AG04450 (cell line): ENCODE measurements around the gene ELP4. TPM values are rescaled to one million over a fixed set of nuclear protein-coding genes. Genes with fewer than 3 reads are reported as not detected.

Experiments
- CTCF ChIA-PET: fragments of 300-600, 350-600 bp; formaldehyde crosslinking; extraction: SDS; loops from one replicate; lab custom pipeline; 2022; ENCODE audit warnings: antibody characterized with exemption, inconsistent platforms; lab: Charles Lee
- POLR2A ChIA-PET: fragments of 350-600 bp; formaldehyde crosslinking; extraction: SDS; loops from one replicate; lab custom pipeline; 2021; ENCODE audit warnings: antibody characterized with exemption, inconsistent platforms; lab: Yijun Ruan, JAX
- DNase-seq: peaks from one replicate; pipeline ENCODE4 v3.0.0-alpha.2; 2011; ENCODE audit warnings: low read depth, low spot score
- H3K27ac ChIP-seq: one replicate; pipeline ENCODE4 v1.5.1; 2012; ENCODE audit warnings: low read depth, low read length, control low read depth
- H3K27me3 ChIP-seq: one replicate; pipeline ENCODE4 v1.6.0; 2012; ENCODE audit warnings: low read length; ENCODE audit not compliant: control insufficient read depth, insufficient read depth
- H3K4me3 ChIP-seq: 2 replicates; pipeline ENCODE4 v1.5.1; 2011; ENCODE audit warnings: mild to moderate bottlenecking, low read depth, low read length, control low read depth
- H3K9me3 ChIP-seq: 2 replicates; pipeline ENCODE4 v1.5.1; 2012; ENCODE audit warnings: low read length; ENCODE audit not compliant: control insufficient read depth, insufficient read depth
- CTCF ChIP-seq: IDR thresholded peaks from 2 replicates; pipeline ENCODE4 v1.5.1; 2011; ENCODE audit warnings: low read depth, low read length, control low read depth, inconsistent platforms
- polyA plus RNA-seq: library from polyadenylated mRNA; depleted of rRNA; stranded (reverse); fragments of >200 nt; gene quantifications from 2 replicates; pipeline ENCODE4 v1.2.3, GENCODE V29; 2011

Gene ELP4
- polyA plus RNA-seq, 1 experiment, result 15.5 TPM

DNA sequence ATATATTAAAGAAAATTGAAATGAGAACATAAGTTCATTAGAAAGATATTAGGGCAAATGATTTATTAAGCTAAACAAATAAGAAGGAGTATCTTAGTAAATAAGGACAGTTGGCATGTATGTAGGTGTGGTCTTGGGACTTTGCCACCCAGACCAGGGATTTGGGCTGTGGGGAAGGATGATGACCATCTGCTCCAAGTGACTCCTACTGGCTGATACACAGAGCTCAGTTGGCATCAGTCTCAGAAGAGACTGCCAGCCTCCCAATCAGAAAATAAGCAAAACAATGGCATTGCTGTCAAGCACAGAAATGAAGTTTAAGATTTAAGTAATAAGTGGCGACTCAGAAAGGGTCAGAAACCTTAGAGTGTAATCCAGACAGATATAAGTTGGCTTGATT, 252.1 kb downstream of the ELP4 start:
- no peak for DNase-seq
- Histone ChIP-seq H3K4me3 (no peak overlapping the region), H3K9me3 (no peaks in the 10 kb centered on the region), H3K27me3 (no peaks in the 10 kb centered on the region), H3K27ac (no peak overlapping the region)
- POLR2A ChIA-PET, result no interaction called here
- TF ChIP-seq CTCF, result no peak
- CTCF ChIA-PET, result no interaction called here

DNA sequence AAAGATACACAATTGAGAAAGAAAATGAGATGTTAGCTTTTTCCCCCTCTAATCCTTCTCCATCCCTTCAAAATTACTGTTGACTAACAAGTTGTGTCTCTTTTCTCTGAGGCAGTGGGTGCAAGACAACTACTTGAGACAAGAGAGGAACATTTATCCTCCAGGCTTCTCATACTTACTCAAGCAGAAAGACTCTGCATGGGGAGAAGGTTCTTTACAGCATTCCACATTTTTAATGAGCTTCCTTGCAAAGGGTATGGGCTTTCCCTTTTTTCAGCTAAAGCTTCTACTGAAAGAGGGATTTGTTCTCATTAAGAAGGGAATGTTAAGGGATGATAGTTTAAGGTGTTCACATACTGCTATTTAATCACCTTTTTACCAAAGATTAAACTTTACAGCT, 253.7 kb downstream of the ELP4 start:
- no peak overlapping the region for H3K4me3 ChIP-seq
- H3K9me3 ChIP-seq, result no peaks in the 10 kb centered on the region
- H3K27me3 ChIP-seq, result no peaks in the 10 kb centered on the region
- ChIA-PET POLR2A (no interaction called here), CTCF (no interaction called here)
- no peak for TF ChIP-seq CTCF
- no peak for DNase-seq
- no peak overlapping the region for H3K27ac ChIP-seq

- Histone ChIP-seq H3K27me3 (no peaks in the 10 kb centered on the region), H3K9me3 (no peaks in the 10 kb centered on the region), H3K27ac (no peak overlapping the region), H3K4me3 (no peak overlapping the region)
- ChIA-PET CTCF (no interaction called here), POLR2A (no interaction called here)
- no peak for DNase-seq
- no peak for TF ChIP-seq CTCF
Measured at GRCh38 chr11:31764261-31764660, 254.7 kb downstream of the ELP4 start.

GRCh38 chr11:31764766-31765165, 255.2 kb downstream of the ELP4 start:
- H3K4me3 ChIP-seq, result no peak overlapping the region
- H3K9me3 ChIP-seq, result no peaks in the 10 kb centered on the region
- H3K27me3 ChIP-seq, result no peaks in the 10 kb centered on the region
- TF ChIP-seq CTCF, result no peak
- no peak for DNase-seq
- no peak overlapping the region for H3K27ac ChIP-seq
- CTCF ChIA-PET, result no interaction called here
- POLR2A ChIA-PET, result no interaction called here

DNA sequence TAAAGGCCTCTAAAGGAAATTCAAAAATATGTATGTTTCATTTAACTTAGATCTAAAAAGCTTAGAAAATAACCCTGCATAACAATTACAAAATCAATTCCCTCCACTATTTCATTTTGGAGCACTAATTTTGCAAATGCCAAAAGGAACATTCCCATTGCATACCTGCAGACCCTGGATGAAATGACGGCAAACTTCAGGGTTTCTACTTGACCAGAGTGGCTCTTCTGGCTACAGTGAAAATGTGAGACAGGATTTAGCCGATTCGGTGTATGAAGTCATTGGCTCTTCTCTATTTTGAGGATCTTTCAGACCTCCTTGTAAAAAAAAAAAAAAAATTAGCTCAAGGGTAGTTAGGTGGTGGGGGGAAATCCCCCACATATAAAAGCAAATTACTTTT, 257.5 kb downstream of the ELP4 start:
- H3K27ac ChIP-seq, result no peak overlapping the region
- ChIA-PET CTCF (no interaction called here), POLR2A (no interaction called here)
- H3K9me3 ChIP-seq, result no peaks in the 10 kb centered on the region
- no peak overlapping the region for H3K4me3 ChIP-seq
- no peak for DNase-seq
- H3K27me3 ChIP-seq, result no peaks in the 10 kb centered on the region
- TF ChIP-seq CTCF, result no peak
